GOT3 (cell line): ENCODE results near the gene DMRT3.

Experiments used
- DNase-seq: peaks from one replicate; lab custom pipeline; 2025; ENCODE audit warnings: mixed read lengths; lab: John Stamatoyannopoulos, UW

The DMRT3 gene

GRCh38 chr9:976258-976942 is at the start of gene DMRT3:
Gene DMRT3 (plus strand): TSS chr9:976655. CDS start chr9:977002, 347 bp downstream.
- no peak for DNase-seq

GRCh38 chr9:926976-927375 is 49.5 kb upstream of the DMRT3 start:
- no peak for DNase-seq

- DNase-seq, result no peak
Measured at GRCh38 chr9:928363-929042, 48.0 kb upstream of the DMRT3 start.

GRCh38 chr9:929719-930118 is 46.7 kb upstream of the DMRT3 start:
- DNase-seq, result no peak

- no peak for DNase-seq
Measured at GRCh38 chr9:933356-933755, 43.1 kb upstream of the DMRT3 start.

- DNase-seq, result no peak
Measured at GRCh38 chr9:935348-935965, 41.0 kb upstream of the DMRT3 start.

- DNase-seq, result no peak
Measured at GRCh38 chr9:942805-943580, 33.5 kb upstream of the DMRT3 start.

GRCh38 chr9:947985-948384 is 28.5 kb upstream of the DMRT3 start:
- no peak for DNase-seq

- no peak for DNase-seq
Measured at GRCh38 chr9:948497-948896, 28.0 kb upstream of the DMRT3 start.

GRCh38 chr9:950139-950538 is 26.3 kb upstream of the DMRT3 start:
- no peak for DNase-seq

GRCh38 chr9:952546-952945 is 23.9 kb upstream of the DMRT3 start:
- DNase-seq, result no peak

- no peak for DNase-seq
Measured at GRCh38 chr9:959105-959504, 17.4 kb upstream of the DMRT3 start.

GRCh38 chr9:959914-960313 is 16.5 kb upstream of the DMRT3 start:
- no peak for DNase-seq

- DNase-seq, result no peak
Measured at GRCh38 chr9:962023-962422, 14.4 kb upstream of the DMRT3 start.

GRCh38 chr9:965497-965896 is 11.0 kb upstream of the DMRT3 start:
- DNase-seq, result no peak

GRCh38 chr9:966870-967269 is 9.6 kb upstream of the DMRT3 start:
- DNase-seq, result no peak

- no peak for DNase-seq
Measured at GRCh38 chr9:967436-967835, 9.0 kb upstream of the DMRT3 start.

- no peak for DNase-seq
Measured at GRCh38 chr9:967903-968641, 8.4 kb upstream of the DMRT3 start.

- no peak for DNase-seq
Measured at GRCh38 chr9:969310-970150, 6.9 kb upstream of the DMRT3 start.

- no peak for DNase-seq
Measured at GRCh38 chr9:970151-970996, 6.1 kb upstream of the DMRT3 start.
